Pancreas (tissue), 10 donors: Measurements from ENCODE around the gene TMOD1. TPM values are rescaled to one million over a fixed set of nuclear protein-coding genes. Genes with fewer than 3 reads are reported as not detected.

Experiments
- ATAC-seq, 4 donors: fragments of 200-7000 bp; cut with Tn5 transposase; one replicate each; pipeline versions ENCODE4 v1.8.0 to v1.9.1; 2020; ENCODE audit warnings: mild to moderate bottlenecking in 4 of 4, moderate library complexity in 4 of 4
- DNase-seq, 6 donors: peaks; one replicate each; pipeline ENCODE4 v3.0.0-alpha.2; 2020
- FAIRE-seq: peaks from 2 replicates; lab custom pipeline; 2012; peaks lifted over from hg19 to GRCh38; lab: Jason Lieb, UNC
- H3K27ac ChIP-seq, 4 donors: fragments of 200-600 bp; sonication (generic); 1 replicate in 3 of 4; 2 replicates in 1 of 4; pipeline versions ENCODE4 v1.5.0 to v1.8.0; 2020
- H3K27me3 ChIP-seq, 4 donors: fragments of 200-600 bp; one replicate each; pipeline ENCODE4 v1.8.0; 2021
- H3K36me3 ChIP-seq, 3 donors: fragments of 200-600 bp; sonication (generic) in 1 of 3; one replicate each; pipeline versions ENCODE4 v1.5.0 to v1.8.0; 2020 to 2021
- H3K4me1 ChIP-seq, 3 donors: fragments of 200-600 bp; one replicate each; pipeline ENCODE4 v1.8.0; 2021
- H3K4me3 ChIP-seq, 4 donors: fragments of 200-600 bp; sonication (generic) in 2 of 4; one replicate each; pipeline versions ENCODE4 v1.5.0 to v1.8.0; 2020 to 2021
- H3K9me3 ChIP-seq, 4 donors: fragments of 200-600 bp; one replicate each; pipeline ENCODE4 v1.8.0; 2021
- WGBS, 2 donors: extraction: QIAGEN DNeasy Blood & Tissue Kit; methylation state at CpG; one replicate each; pipeline ENCODE4 v1.1.7; 2013; 5-methylcytosine and 5-hydroxymethylcytosine counted together
- intact Hi-C, 3 donors: fragments of 100-400 bp; cut with DNase I; formaldehyde crosslinking; loops; one replicate each; pipeline versions ENCODE4 v1.11.1 to v1.14.2; 2022
- polyA plus RNA-seq, 2 donors: library from polyadenylated mRNA; stranded (reverse); fragments of 200-250 nt; gene quantifications; one replicate each; pipeline ENCODE4 v1.2.3, GENCODE V29; 2013
- total RNA-seq, 6 donors: library from RNA; stranded (reverse); fragmentation: NEBNext Ultra II Directional in 4 of 6; extraction: Animal tissue kit (Norgen Biotek cat#: 25700) in 4 of 6; gene quantifications; one replicate each; pipeline versions ENCODE4 v1.2.1 to v1.2.4, GENCODE V29; 2021 to 2023
- TF ChIP-seq, protein P1 (sequence below), 4 donors: fragments of 200-600 bp; sonication (generic) in 3 of 4; IDR thresholded peaks; one replicate each; pipeline versions ENCODE4 v1.5.0 to v1.8.0; 2021; ENCODE audit warnings: antibody characterized with exemption in 4 of 4
- donor health status: healthy with polysubstance abuse.
- donor health status: DM: no; HTN: no; CAD: no; lungs with moderate emphysema.
- donor health status: DM: no; HTN: no; CAD: no.
- donor health status: control.
- donor health status: control.
- donor health status: Bipolar disorder and iron deficiency.
- donor health status: DM: yes; HTN: yes; CAD: no.
- donor health status: DM: no; HTN: no; CAD: no.
- donor health status: DM: no; HTN: no; CAD: no.
- donor health status: DM: yes; HTN: yes; CAD: no.

The TMOD1 gene
- total and polyA plus RNA-seq, 8 donors, result 8.4 to 28.7 (median 12.3) TPM

DNA sequence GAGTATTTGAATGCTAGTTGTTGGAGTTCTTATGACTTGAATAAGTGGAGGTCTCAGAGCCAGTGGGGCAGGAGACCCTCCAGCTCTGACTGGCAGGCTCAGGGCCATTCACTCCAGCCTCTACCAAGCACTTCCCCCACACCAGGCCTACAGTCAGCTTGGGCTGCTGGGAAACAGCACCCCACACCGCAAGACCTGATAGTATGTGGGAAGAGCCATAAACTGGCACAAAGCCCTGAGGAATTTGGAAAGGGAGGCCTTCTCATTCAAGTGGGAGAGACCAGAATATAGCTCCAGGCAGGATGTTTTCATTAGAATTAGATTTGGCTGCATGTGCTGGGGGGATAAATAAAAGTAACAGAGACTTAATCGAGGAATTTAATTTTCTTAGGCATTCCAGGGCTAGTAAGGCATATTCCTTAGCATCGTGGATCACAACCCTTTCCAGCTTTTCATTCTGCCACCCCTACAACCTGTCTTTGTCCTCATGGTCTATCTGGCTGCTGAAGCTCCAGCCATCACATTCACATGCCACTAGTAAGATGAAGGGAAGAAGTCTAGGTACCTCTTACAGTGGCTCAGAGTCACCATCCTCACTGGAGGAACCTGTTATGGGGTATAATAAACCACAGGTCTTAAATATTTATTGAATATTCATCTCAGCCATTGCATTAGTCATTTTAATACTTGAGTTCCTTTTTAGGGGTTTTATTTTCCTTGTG, 47.5 kb downstream of the TMOD1 start:
- ATAC-seq (no peak), FAIRE-seq (no peak)

GRCh38 chr9:97550386-97550785, 48.9 kb downstream of the TMOD1 start:
- 89 to 97% methylated on average over 1 of the region's 1 CpG for WGBS, 2 donors
- H3K27ac ChIP-seq, result no peak overlapping the region
- no peaks in the 10 kb centered on the region for H3K27me3 ChIP-seq
- no peaks in the 10 kb centered on the region for H3K36me3 ChIP-seq
- no peaks in the 10 kb centered on the region for H3K9me3 ChIP-seq
- no peak for DNase-seq
- H3K4me3 ChIP-seq, result no peak overlapping the region
- TF ChIP-seq, protein P1, sequence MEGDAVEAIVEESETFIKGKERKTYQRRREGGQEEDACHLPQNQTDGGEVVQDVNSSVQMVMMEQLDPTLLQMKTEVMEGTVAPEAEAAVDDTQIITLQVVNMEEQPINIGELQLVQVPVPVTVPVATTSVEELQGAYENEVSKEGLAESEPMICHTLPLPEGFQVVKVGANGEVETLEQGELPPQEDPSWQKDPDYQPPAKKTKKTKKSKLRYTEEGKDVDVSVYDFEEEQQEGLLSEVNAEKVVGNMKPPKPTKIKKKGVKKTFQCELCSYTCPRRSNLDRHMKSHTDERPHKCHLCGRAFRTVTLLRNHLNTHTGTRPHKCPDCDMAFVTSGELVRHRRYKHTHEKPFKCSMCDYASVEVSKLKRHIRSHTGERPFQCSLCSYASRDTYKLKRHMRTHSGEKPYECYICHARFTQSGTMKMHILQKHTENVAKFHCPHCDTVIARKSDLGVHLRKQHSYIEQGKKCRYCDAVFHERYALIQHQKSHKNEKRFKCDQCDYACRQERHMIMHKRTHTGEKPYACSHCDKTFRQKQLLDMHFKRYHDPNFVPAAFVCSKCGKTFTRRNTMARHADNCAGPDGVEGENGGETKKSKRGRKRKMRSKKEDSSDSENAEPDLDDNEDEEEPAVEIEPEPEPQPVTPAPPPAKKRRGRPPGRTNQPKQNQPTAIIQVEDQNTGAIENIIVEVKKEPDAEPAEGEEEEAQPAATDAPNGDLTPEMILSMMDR (IDR thresholded peaks at IDR 0.05), result no peak
- ATAC-seq, result no peak
- intact Hi-C loops, result no loop called here
- FAIRE-seq, result no peak
- no peaks in the 10 kb centered on the region for H3K4me1 ChIP-seq

More for the DNA sequence above, 47.5 kb downstream of the TMOD1 start:
- no peaks in the 10 kb centered on the region for H3K36me3 ChIP-seq
- no peaks in the 10 kb centered on the region for H3K9me3 ChIP-seq
- WGBS, 2 donors, result 90 to 94% methylated on average over 3 of the region's 3 CpGs
- intact Hi-C loops, result no loop called here
- no peaks in the 10 kb centered on the region for H3K4me1 ChIP-seq
- no peak overlapping the region for H3K27ac ChIP-seq
- H3K4me3 ChIP-seq, result no peak overlapping the region
- DNase-seq, result no peak
- TF ChIP-seq, protein P1 (IDR thresholded peaks at IDR 0.05), result no peak
- no peaks in the 10 kb centered on the region for H3K27me3 ChIP-seq

DNA sequence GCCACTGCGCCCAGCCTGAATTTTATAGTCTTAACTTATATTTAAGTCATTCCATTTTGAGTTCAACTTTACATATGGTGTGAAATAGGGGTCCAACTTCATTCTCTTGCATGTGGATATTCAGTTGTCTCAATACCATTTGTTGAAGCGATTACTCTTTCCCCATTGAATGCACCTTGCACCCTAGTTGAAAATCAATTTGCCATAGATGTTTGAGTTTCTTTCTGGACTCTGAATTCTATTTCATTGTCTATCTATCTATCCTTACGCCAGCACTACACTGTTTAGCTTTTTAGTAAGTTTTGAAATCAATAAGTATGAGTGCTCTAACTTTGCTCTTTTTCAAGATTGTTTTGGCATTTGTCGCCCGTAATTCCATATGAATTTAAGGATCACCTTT, 49.8 kb downstream of the TMOD1 start:
- WGBS, 2 donors, result 92 to 94% methylated on average over 5 of the region's 5 CpGs
- DNase-seq (no peak), ATAC-seq (no peak), FAIRE-seq (no peak)
- Histone ChIP-seq H3K9me3 (no peaks in the 10 kb centered on the region), H3K27me3 (no peaks in the 10 kb centered on the region), H3K4me3 (no peak overlapping the region), H3K36me3 (no peaks in the 10 kb centered on the region), H3K4me1 (no peaks in the 10 kb centered on the region), H3K27ac (no peak overlapping the region)
- intact Hi-C loops, result no loop called here
- TF ChIP-seq, protein P1 (IDR thresholded peaks at IDR 0.05), result no peak

DNA sequence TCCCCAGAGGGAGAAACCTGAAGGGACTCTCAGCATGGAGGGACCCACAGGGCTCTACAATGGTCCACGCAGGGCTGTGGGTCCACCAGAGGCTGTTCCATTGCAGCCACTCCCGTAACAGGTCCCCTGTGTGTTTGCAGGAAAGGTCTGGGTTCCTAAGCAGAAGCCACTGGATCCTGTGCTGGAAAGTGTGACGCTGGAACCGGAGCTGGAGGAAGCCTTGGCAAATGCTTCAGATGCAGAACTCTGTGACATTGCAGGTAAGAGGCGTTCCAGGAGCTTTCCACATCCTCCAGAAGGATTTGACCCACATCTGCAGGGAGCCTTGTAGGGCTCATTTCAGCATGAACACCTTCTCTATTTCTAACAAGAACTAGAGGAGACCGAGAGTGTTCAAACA, 51.7 kb downstream of the TMOD1 start:
- TF ChIP-seq, protein P1 (IDR thresholded peaks at IDR 0.05), result no peak
- WGBS, 2 donors, result 89 to 90% methylated on average over 6 of the region's 6 CpGs
- Histone ChIP-seq H3K36me3 (no peaks in the 10 kb centered on the region), H3K27me3 (no peaks in the 10 kb centered on the region), H3K27ac (no peak overlapping the region), H3K9me3 (no peaks in the 10 kb centered on the region), H3K4me1 (peaks cover 0 to 15% (median 7%) of the 10 kb centered on the region in 3 donors), H3K4me3 (no peak overlapping the region)
- DNase-seq (no peak), ATAC-seq (no peak), FAIRE-seq (no peak)
- intact Hi-C loops, result no loop called here

DNA sequence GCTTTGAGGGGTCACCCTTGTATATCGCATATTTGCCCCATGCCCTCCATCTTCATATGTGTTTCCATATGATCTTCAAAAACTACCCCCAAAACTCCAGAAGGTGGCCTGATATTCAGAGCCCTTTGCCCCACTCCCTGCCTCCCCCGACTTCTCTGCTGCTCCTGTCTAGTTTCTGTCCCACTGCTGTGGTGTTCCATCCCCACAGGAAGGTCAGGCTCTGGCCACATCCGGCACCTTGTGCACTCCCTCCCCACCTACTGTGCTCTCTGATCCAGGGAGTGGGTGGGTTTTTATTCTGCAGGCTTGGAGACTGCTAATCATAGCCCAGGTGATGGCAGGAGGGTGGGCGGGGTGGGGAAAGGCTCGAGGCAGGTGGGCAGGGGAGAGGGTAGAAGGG, 52.4 kb downstream of the TMOD1 start:
- DNase-seq (no peak), FAIRE-seq (no peak)
- intact Hi-C loops, result no loop called here

More for the DNA sequence above, 52.4 kb downstream of the TMOD1 start:
- TF ChIP-seq, protein P1 (IDR thresholded peaks at IDR 0.05), result no peak
- WGBS, 2 donors, result 89 to 96% methylated on average over 5 of the region's 5 CpGs
- no peaks in the 10 kb centered on the region for H3K36me3 ChIP-seq
- H3K4me1 ChIP-seq, result peaks cover 0 to 15% (median 7%) of the 10 kb centered on the region in 3 donors
- no peak for ATAC-seq
- H3K27ac ChIP-seq, result no peak overlapping the region
- no peaks in the 10 kb centered on the region for H3K27me3 ChIP-seq
- no peak overlapping the region for H3K4me3 ChIP-seq
- H3K9me3 ChIP-seq, result no peaks in the 10 kb centered on the region
